Cerebellar cortex (tissue), 1 donor: ENCODE data around the gene OBSL1.

Experiments used
- DNase-seq: peaks from one replicate; pipeline ENCODE4 v3.0.0-alpha.2; 2015; ENCODE audit warnings: low spot score

Gene OBSL1

GRCh38 chr2:219596954-219597551 lies 25.7 kb upstream of the OBSL1 start:
- DNase-seq: no peak

GRCh38 chr2:219595256-219595655 lies 23.9 kb upstream of the OBSL1 start:
- DNase-seq: no peak

GRCh38 chr2:219593154-219593553 lies 21.8 kb upstream of the OBSL1 start:
- DNase-seq: no peak

GRCh38 chr2:219592736-219593135 lies 21.4 kb upstream of the OBSL1 start:
- no peak for DNase-seq

DNA sequence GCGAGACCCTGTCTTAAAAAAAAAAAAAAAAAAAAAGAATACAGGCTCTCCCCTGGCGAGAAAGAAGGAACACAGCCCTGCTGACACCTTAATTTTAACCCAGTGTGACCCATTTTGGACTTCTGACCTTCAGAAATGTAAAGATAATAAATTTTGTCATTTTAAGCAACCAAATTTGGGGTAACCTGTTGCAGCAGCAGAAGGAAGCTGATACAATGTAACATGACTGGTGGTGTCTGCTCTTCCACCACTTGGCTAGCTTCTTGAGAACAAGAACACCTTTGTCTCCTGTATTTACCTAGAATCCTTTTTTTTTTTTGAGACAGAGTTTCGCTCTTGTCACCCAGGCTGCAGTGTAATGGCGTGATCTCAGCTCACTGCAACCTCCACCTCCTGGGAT lies 19.8 kb upstream of the OBSL1 start:
- DNase-seq: no peak

GRCh38 chr2:219581346-219581745 lies 10.0 kb upstream of the OBSL1 start:
- no peak for DNase-seq

DNA sequence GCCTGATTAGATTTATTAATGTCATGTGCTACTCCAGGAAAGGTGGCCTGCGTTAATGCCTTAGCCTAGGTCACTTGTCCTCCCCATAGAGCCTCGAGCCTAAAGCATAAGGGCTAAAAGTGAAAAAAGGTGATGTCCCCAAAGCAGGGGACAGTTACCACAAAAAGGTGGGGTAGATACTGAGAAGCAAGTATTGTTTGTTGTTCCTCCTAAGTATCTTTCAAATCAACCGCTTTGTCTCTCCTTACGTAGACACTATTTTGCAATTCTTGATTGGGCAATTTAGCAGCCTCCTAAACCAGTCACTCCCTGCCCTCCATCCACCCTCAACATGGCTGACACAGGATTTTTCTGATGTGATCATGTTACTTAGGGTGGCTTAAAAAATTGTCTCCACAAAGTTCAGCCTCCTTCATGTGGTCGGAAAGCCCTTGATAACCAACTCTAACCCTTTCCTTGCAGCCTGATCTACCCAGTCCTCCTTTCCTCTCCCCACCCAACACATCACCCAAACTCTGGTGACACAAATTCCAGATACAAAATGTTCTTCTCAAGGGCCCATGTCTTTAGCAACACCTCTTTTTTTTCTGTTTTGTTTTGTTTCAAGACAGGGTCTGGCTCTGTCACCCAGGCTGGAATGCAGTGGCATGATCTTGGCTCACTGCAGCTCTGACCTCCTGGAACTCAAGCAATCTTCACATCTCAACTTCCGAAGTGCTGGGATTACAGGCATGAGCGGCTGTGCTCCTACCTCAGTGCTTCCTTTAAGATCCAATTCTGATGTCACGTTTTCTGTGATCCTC lies 7.7 kb upstream of the OBSL1 start:
- DNase-seq: no peak

GRCh38 chr2:219576505-219577388 lies 5.4 kb upstream of the OBSL1 start:
- no peak for DNase-seq

GRCh38 chr2:219575566-219576504 lies 4.5 kb upstream of the OBSL1 start:
- no peak for DNase-seq

DNA sequence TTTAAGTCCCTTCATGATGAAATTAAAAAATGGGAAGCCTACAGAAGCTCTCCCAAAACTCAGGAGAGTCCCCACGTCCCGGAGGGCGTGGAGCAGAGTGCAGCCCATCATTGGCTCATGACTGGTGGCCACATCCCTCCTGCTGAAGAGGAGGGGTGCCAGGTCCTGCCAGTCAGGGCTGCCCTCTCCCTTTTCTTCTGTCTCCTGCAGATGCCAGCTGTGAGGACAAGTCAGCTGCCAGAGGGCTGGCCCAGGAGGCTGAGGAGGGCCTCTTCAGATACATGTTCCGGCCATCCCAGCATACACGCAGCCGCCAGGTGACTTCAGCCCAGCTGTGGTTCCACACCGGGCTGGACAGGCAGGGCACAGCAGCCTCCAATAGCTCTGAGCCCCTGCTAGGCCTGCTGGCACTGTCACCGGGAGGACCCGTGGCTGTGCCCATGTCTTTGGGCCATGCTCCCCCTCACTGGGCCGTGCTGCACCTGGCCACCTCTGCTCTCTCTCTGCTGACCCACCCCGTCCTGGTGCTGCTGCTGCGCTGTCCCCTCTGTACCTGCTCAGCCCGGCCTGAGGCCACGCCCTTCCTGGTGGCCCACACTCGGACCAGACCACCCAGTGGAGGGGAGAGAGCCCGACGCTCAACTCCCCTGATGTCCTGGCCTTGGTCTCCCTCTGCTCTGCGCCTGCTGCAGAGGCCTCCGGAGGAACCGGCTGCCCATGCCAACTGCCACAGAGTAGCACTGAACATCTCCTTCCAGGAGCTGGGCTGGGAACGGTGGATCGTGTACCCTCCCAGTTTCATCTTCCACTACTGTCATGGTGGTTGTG lies 3.4 kb upstream of the OBSL1 start:
- DNase-seq: no peak

DNA sequence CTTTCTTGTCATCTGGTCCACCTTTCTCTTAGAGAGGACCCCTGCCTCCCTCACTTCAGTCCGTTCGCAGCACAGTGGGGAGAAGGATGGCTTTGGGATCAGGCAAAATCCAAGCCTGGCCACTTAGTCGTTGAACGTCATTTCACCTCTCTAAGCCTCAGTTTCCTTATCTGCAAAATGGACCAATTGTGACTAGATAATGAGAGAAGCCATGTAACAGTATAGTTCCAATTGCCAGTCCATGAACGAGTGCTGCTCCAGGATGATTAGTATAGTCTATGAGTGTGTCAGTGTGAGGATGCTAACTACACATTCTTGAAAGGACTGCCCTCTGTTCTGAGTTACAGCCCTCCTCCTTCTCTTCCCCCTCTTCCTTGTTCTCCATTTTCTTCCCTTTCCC lies 1.8 kb upstream of the OBSL1 start:
- no peak for DNase-seq

DNA sequence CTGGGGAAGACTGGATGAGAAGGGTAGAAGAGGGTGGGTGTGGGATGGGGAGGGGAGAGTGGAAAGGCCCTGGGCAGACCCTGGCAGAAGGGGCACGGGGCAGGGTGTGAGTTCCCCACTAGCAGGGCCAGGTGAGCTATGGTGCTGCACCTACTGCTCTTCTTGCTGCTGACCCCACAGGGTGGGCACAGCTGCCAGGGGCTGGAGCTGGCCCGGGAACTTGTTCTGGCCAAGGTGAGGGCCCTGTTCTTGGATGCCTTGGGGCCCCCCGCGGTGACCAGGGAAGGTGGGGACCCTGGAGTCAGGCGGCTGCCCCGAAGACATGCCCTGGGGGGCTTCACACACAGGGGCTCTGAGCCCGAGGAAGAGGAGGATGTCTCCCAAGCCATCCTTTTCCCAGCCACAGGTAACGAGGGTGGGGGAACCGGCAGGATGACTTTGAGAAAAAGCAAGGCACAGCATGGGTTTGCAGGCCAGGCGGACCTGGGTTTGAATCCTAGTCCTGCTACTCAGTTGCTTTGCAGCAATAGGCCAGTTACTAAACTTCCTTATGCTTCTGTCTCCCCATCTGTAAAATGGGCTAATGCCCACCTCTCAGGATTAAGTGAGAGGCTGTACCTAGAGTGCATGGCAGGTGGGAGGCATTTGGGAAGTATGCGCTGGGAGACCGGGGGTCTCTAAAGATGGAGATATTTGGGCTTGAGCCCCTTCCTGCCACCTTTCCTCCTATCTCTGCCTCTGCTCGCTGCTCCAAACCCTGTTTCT lies 1.1 kb upstream of the OBSL1 start, which contains the start of gene INHA:
TSS of gene INHA (plus strand) at position 74 of the 765 bp plus-strand sequence. CDS start at position 139, 65 bp downstream.
- DNase-seq: no peak

DNA sequence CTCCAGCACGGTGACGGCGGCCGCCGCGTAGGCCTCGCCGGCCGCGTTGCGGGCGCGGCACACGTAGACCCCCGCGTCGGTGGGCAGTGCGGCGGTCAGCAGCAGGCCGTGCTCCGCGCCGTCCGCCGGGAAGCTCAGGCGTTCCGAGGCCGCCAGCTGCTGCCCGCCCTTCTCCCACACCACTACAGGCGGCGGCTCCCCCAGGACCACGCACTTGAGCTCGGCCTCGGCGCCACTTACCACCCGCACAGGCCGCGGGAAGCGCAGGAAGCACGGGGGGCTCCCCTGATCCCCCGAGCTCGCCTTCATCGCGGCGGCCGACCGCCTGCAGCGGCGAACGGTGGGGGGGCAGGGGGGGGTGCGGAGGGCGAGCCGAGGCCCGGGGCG lies 422 bp downstream of the OBSL1 start:
- DNase-seq: no peak

DNA sequence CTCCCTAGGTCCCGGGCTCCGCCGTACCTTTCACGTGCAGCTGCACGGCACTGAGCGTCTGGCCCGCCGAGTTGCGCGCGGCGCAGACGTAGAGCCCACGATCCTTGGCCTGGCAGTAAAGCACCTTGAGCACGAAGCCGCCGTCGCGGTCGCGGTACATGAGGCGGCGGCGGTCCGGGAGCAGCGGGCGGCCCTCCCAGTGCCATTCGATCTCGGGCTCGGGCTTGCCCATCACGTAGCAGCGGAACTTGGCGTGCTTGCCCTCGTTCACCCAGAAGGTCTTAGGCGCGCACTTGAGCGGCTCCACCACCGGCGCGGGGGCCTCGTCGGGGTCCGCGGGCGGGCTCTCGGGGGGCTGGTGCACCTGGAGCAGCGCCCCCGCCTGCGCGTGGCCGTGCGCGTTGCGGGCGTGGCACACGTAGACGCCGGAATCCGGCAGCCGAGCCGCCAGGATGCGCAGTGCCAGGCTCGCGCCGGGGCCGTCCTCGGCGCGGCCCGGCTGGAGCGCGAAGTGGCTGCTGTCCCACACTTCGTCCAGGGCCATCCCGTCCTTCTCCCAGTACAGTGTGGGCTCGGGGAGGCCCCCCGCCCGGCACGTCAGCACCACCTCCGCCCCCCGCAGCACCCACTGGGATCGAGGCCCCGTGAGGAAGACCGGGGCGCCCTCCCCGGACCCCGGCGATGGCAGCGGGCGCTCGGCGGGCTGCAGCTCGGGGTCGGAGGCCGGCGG lies 980 bp downstream of the OBSL1 start:
- DNase-seq: peak; percentile 31

DNA sequence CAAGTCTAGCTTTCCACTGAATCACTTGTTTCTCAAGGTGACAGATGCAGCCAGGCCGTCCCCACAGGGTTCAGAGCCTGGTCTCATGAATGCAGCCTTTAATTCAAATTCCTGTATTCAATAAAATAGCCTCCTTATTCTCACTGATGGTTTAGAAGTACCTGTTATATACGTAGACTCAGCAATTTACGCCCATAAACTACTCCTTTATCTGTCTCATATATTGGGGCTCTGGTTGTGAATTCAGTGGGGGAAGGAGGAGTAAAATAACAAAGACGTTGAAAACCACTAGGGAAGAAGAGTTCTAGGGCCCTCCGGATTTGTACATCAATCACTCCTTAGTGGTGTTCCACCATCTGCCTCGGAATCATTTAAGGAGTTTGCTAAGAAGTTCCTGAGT lies 1.7 kb downstream of the OBSL1 start:
- no peak for DNase-seq

DNA sequence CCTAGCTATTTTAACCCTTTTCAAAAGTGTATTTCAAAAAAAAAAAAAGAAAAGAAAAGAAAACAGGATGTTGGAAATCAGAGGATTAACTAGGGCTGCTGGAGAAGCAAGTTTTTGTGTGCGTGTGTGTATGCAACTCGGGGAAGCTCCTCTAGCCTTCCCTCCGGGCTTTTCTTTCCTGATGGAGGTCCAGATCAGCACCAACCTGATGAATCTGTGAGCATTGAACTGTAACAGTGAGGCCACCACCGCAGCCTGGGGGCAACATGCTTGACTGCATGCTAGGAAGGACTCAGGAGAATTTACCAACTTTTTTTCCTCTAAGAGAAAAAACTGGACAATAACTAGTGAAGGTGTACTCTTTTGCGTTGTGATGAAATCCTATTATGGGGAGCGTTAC lies 2.3 kb downstream of the OBSL1 start:
- DNase-seq: no peak

- DNase-seq: no peak
Observed at GRCh38 chr2:219567791-219568361, 3.5 kb downstream of the OBSL1 start.

DNA sequence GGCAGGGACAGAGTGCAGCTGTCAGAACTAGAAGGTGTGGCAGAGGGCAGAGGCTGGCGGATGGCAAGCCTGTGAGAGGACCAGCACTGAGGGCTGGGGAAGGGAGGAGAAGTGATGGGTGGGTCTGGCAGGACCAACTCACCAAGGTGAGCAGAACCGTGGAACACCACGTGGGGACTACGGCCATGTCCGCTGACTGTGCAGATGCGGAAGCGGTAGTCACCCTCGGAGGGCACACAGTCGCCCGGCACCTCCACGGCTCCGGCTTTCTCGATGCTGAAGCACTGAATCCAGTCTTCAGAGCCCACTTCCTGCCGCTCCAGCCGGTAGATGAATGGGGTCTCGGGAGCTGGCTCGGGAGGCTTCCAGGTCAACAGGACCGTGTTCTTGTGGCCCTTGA lies 4.2 kb downstream of the OBSL1 start:
- no peak for DNase-seq

DNA sequence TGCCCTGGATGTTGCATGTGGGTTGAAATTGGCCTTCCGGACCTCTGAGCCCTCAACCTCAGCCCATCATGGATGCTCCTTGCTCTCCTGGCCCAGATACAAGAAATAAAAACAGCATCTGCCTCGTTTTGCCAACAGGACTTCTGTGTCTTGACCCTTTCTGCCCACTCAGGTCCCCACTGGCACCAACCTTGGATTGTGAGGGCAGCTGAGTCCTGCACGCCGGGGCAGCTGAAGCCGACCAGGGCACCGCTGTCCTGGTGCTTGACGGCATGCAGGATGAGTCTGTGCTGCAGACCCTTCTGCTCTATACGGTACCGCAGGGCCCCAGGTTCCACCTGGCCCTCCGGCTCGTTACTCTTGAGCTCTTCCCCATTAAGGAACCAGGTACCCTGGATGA lies 4.7 kb downstream of the OBSL1 start:
- no peak for DNase-seq
